ENCODE results near the gene BCL2L11. TPM values are rescaled to one million over a fixed set of nuclear protein-coding genes. Genes with fewer than 3 reads are reported as not detected.

BCL2L11 gene
- total RNA-seq, 1 donor from 2014 or later: 13.8 TPM

GRCh38 chr2:111188681-111189080 is 68.0 kb downstream of the BCL2L11 start:
- Histone ChIP-seq H3K4me3 (ENCODE audit: low read depth, low read length) (no peak overlapping the region), H3K36me3 (ENCODE audit: control insufficient read depth, insufficient read depth, low read length) (no peaks in the 10 kb centered on the region), H3K27me3 (ENCODE audit: control insufficient read depth, insufficient read depth, low read length) (no peaks in the 10 kb centered on the region)
- no peak for TF ChIP-seq CTCF (IDR thresholded peaks at IDR 0.05; ENCODE audit: insufficient read depth, low read length, poor library complexity, severe bottlenecking)
- DNase-seq (ENCODE audit: low read depth): no peak

DNA sequence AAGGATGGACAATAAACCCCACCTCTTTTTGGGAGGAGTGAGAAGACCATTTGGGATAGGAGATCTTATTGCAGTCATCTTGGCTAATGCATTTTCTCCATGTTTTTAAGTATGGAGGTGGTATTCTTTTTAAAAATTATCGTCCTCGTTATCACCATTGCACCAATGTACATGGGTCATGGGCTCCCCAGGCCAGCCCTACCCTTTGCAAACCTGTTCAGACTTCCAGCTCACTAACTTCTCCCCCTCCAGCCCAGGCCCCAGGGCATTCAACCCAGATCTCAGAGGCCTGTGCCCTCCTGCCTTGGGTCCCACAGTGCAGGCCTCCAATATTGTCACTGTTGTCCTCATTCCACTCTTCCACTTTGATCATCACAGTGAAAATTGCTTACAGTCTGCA is 68.4 kb downstream of the BCL2L11 start:
- DNase-seq (ENCODE audit: low read depth): no peak
- H3K36me3 ChIP-seq (ENCODE audit: control insufficient read depth, insufficient read depth, low read length): no peaks in the 10 kb centered on the region
- TF ChIP-seq CTCF (IDR thresholded peaks at IDR 0.05; ENCODE audit: insufficient read depth, low read length, poor library complexity, severe bottlenecking): no peak
- no peak overlapping the region for H3K4me3 ChIP-seq (ENCODE audit: low read depth, low read length)
- no peaks in the 10 kb centered on the region for H3K27me3 ChIP-seq (ENCODE audit: control insufficient read depth, insufficient read depth, low read length)

DNA sequence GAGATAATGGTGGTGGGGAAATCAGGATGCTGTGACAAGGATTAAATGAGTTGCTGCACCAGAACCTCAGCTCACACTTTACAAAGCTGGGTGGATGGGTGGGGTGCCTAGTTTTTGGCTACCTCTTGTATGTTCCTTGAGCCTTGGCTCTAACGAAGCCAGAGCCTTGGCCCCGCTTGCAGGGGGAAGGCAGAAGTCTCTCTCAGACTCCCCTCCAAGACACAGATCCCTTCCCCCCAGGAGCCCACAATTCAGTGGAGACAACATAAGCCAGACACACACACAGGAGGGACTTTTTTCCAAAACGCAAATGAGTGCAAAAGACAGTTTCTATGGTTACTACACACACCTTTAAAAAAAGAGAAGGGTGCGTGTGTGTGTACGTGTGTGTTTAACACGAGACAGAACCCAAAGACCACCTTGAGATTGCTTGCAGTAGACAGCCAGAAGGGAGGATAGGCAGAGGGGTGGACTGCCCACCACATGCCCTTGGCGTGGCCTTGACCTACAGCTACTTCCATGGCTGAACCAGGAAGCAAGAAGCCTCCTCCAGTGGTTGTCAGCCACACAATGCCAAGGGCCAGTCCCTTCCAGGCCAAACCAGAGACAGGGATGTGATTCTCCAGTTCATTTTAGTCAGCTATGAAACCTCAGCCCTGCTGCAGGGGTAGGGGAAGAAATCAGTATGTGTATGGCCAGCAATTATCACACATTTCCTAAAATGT is 70.3 kb downstream of the BCL2L11 start:
- no peaks in the 10 kb centered on the region for H3K36me3 ChIP-seq (ENCODE audit: control insufficient read depth, insufficient read depth, low read length)
- H3K27me3 ChIP-seq (ENCODE audit: control insufficient read depth, insufficient read depth, low read length): no peaks in the 10 kb centered on the region
- no peak for TF ChIP-seq CTCF (IDR thresholded peaks at IDR 0.05; ENCODE audit: insufficient read depth, low read length, poor library complexity, severe bottlenecking)
- H3K4me3 ChIP-seq (ENCODE audit: low read depth, low read length): no peak overlapping the region
- DNase-seq (ENCODE audit: low read depth): no peak

DNA sequence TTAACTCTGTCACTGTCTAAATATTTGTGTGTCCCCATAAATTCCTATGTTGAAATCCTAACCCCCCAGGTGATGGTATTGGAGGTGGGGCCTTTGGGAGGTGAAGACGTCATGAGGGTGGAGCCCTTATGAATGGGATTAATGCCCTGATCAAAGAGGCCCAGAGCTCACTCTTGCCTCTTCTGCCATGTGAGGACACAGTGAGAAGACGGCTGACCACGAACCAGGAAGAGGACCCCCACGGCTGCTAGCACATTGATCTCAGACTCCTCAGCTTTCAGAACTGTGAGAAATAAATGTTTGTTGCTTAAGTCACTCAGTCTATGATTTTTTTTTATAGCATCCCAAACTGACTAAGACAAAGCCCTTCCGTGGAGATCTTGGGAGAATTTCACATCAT is 71.2 kb downstream of the BCL2L11 start:
- DNase-seq (ENCODE audit: low read depth): no peak
- Histone ChIP-seq H3K4me3 (ENCODE audit: low read depth, low read length) (no peak overlapping the region), H3K36me3 (ENCODE audit: control insufficient read depth, insufficient read depth, low read length) (no peaks in the 10 kb centered on the region), H3K27me3 (ENCODE audit: control insufficient read depth, insufficient read depth, low read length) (no peaks in the 10 kb centered on the region)
- no peak for TF ChIP-seq CTCF (IDR thresholded peaks at IDR 0.05; ENCODE audit: insufficient read depth, low read length, poor library complexity, severe bottlenecking)

- Histone ChIP-seq H3K36me3 (ENCODE audit: control insufficient read depth, insufficient read depth, low read length) (no peaks in the 10 kb centered on the region), H3K27me3 (ENCODE audit: control insufficient read depth, insufficient read depth, low read length) (no peaks in the 10 kb centered on the region), H3K4me3 (ENCODE audit: low read depth, low read length) (no peak overlapping the region)
- no peak for DNase-seq (ENCODE audit: low read depth)
- no peak for TF ChIP-seq CTCF (IDR thresholded peaks at IDR 0.05; ENCODE audit: insufficient read depth, low read length, poor library complexity, severe bottlenecking)
Observed at GRCh38 chr2:111192776-111193368, 72.2 kb downstream of the BCL2L11 start.

Data from kidney epithelial cell (primary cell).